ELF-1 (cell line): ENCODE measurements around the gene LYL1.

Source experiments
- DNase-seq: peaks from one replicate; pipeline ENCODE4 v3.0.0-alpha.2; 2016; ENCODE audit warnings: low read depth, low spot score

The LYL1 gene

GRCh38 chr19:13092606-13093235 is 9.9 kb downstream of the LYL1 start:
- no peak for DNase-seq

GRCh38 chr19:13092158-13092543 is 10.5 kb downstream of the LYL1 start:
- DNase-seq: no peak

- DNase-seq: peak; percentile 43
These were observed 11.1 kb downstream of the LYL1 start for GRCh38 chr19:13091400-13092157.

GRCh38 chr19:13090511-13091231 is 12.0 kb downstream of the LYL1 start:
- peak; percentile 52 for DNase-seq

GRCh38 chr19:13089857-13090507 is 12.7 kb downstream of the LYL1 start:
- DNase-seq: no peak

GRCh38 chr19:13089139-13089856 is 13.4 kb downstream of the LYL1 start:
- DNase-seq: peak; percentile 26

GRCh38 chr19:13087795-13088537 is 14.7 kb downstream of the LYL1 start:
- no peak for DNase-seq

GRCh38 chr19:13087295-13087694 is 15.4 kb downstream of the LYL1 start:
- DNase-seq: no peak

GRCh38 chr19:13086341-13086740 is 16.3 kb downstream of the LYL1 start:
- no peak for DNase-seq

- no peak for DNase-seq
These were observed 17.0 kb downstream of the LYL1 start for GRCh38 chr19:13085666-13086065.

GRCh38 chr19:13083627-13084026 is 19.0 kb downstream of the LYL1 start:
- no peak for DNase-seq

GRCh38 chr19:13083008-13083404 is 19.7 kb downstream of the LYL1 start:
- no peak for DNase-seq

GRCh38 chr19:13082192-13083007 is 20.3 kb downstream of the LYL1 start:
- DNase-seq: peak; percentile 87

- no peak for DNase-seq
These were observed 23.1 kb downstream of the LYL1 start for GRCh38 chr19:13079542-13079986.

GRCh38 chr19:13078897-13079541 is 23.6 kb downstream of the LYL1 start:
- no peak for DNase-seq

- no peak for DNase-seq
These were observed 24.3 kb downstream of the LYL1 start for GRCh38 chr19:13078381-13078780.

GRCh38 chr19:13077240-13077639 is 25.4 kb downstream of the LYL1 start:
- DNase-seq: no peak

GRCh38 chr19:13076787-13077186 is 25.9 kb downstream of the LYL1 start:
- DNase-seq: no peak

- DNase-seq: no peak
These were observed 26.3 kb downstream of the LYL1 start for GRCh38 chr19:13076320-13076719.
